T-helper 1 cell treated with Interleukin-12 subunit alpha and Interleukin-12 subunit beta and Interleukin-4 antibody, amounts not matched to agents 30 ng/mL and 1 ng/mL, for 36 hours (primary cell): ENCODE measurements around the gene GRB10. TPM values are rescaled to one million over a fixed set of nuclear protein-coding genes. Genes with fewer than 3 reads are reported as not detected.

Experiments used
- intact Hi-C: fragments of 100-400 bp; cut with micrococcal nuclease; formaldehyde crosslinking; loops from one replicate; pipeline ENCODE4 v1.15.1; 2024
- total RNA-seq: library from RNA; stranded (reverse); gene quantifications from 2 replicates; pipeline ENCODE4 v1.2.3, GENCODE V29; 2022

The GRB10 gene
- total RNA-seq, 1 donor from 2014 or later: 7.6 TPM

GRCh38 chr7:50745835-50746234 is 36.9 kb downstream of the GRB10 start:
- intact Hi-C loops: no loop called here

DNA sequence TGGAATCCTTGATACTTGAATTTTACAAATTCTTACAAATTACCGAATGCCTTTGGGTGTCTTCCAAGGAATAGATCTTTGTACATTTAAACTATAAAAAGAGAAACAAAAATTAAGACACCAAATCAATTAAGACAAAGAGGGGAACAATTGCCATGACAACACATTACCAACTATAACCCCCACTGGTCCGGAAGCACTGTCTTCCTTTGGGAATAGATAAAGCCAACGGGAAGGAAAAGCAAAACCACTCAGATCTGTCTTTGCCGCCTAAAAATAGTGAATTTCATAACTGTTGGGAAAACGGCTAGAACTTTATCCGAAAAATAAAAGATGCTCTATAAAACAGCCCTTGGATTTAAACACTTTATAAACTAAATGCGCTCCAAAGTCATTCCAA is 37.4 kb downstream of the GRB10 start:
- intact Hi-C loops: no loop called here

- intact Hi-C loops: loop anchor here (5.0 kb wide), 4 partner anchors 38 to 602 kb away; partner anchors contain the start of gene GRB10
Measured at GRCh38 chr7:50743893-50744292, 38.8 kb downstream of the GRB10 start.

GRCh38 chr7:50743016-50743415 is 39.7 kb downstream of the GRB10 start:
- intact Hi-C loops: loop anchor here (5.0 kb wide), 4 partner anchors 39 to 601 kb away; partner anchors contain the start of gene GRB10

DNA sequence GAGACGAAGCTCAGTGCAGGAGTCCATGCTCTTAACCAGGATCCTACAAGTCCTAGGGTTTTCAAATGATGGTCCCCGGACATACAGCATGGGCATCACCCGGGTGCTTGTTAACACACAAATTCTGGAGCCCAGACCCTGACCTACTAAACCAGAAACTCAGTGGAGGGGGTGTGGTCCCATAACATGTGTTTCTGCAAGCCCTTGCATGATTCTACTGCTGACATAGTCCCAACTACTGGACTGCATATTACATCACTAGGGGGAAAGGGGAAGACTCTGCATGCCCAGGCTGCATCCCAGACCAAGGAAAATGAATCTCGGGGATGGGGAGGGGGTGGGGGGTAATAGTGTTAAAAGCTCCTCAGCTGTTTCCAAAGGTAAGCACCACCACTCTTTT is 40.3 kb downstream of the GRB10 start:
- intact Hi-C loops: loop anchor here (5.0 kb wide), 4 partner anchors 40 to 600 kb away; partner anchors contain the start of gene GRB10

- intact Hi-C loops: loop anchor here (1.0 to 5.0 kb wide), 8 partner anchors 42 to 598 kb away; partner anchors contain the start of genes FIGNL1 and GRB10
Measured at GRCh38 chr7:50739744-50740435, 42.8 kb downstream of the GRB10 start.

GRCh38 chr7:50738932-50739331 is 43.8 kb downstream of the GRB10 start:
- intact Hi-C loops: loop anchor here (5.0 kb wide), 1 partner anchor 287 kb away; the partner anchor contains the start of gene FIGNL1

- intact Hi-C loops: loop anchor here (5.0 kb wide), 1 partner anchor 284 kb away; the partner anchor contains the start of gene FIGNL1
Measured at GRCh38 chr7:50735836-50736235, 46.9 kb downstream of the GRB10 start.

DNA sequence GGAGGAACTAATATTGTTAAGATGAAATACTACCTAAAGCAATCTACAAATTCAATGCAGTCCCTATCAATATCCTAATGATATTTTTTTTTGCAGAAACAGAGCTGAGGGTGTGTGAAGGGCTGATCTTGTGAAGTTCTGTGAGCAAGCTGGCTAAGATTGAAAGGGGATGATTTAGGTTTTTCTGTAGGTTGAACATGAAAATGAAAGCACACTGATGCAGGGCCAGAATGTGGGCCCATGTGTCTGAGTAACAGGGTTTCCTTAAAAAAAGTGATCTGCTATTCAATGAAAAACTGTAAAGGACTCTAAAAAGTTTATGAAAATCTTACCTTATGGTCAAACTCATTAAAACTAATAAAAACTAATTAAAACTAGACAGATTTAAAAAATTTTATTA is 47.4 kb downstream of the GRB10 start:
- intact Hi-C loops: loop anchor here (5.0 kb wide), 1 partner anchor 283 kb away; the partner anchor contains the start of gene FIGNL1

DNA sequence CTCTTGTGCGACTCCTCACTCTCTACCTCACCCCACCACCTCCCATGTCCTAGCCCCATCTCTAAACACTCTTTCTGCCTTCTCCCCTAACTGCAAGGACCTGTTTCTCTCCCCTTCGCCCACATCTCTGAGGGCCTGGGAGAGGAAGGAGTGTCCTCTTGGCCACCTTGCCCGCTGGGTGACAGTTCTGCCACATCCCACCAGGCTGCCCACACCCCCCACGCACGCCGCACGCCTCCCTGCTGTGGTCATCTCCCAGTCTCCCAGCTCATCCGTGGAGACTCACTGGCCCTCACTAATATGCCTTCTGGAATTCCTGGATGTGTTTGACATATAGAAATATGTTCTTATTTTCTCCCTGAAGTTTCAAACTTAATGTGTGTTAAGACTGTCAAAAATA is 48.5 kb downstream of the GRB10 start:
- intact Hi-C loops: no loop called here

GRCh38 chr7:50733552-50733951 is 49.1 kb downstream of the GRB10 start:
- intact Hi-C loops: no loop called here

- intact Hi-C loops: no loop called here
Measured at GRCh38 chr7:50731703-50732582, 50.8 kb downstream of the GRB10 start.

GRCh38 chr7:50730446-50731400 is 52.0 kb downstream of the GRB10 start:
- intact Hi-C loops: no loop called here

- intact Hi-C loops: no loop called here
Measured at GRCh38 chr7:50729962-50730361, 52.7 kb downstream of the GRB10 start.

DNA sequence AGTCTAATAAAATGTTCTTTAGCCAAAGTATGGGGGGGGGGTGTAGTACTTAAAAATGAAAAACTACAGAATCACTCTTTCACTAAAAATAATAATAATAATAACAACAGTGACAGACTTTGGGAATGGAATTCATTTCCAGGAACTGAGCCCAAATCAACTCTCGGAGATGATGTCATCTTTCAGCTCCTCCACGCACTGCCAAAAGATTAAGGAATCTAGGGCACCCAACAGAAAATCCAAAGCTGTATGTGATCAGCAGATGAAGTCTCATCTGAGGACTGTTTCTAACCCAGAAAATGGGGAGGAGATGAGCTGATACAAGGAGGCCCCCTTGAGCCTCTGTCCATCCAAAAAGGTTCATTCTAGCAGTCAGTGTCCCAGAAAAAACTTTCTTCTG is 54.5 kb downstream of the GRB10 start:
- intact Hi-C loops: no loop called here

DNA sequence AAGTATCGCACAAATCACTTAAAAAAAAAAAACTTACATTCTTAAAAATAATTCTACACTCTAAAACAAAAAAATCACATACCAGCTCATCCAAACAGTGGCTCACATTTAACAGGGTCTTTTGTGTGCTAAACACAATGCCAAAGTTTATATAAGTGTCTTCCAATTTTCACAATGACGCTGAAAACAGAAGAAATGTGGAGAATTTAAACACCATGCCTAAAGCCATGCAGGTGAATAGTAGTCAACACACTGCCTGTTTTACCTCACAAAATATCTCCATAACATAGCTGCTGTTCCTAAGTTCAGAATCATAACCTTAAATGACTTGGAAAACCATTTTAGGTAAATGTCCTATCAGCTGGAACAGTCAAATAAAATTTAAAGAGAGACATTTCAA is 55.0 kb downstream of the GRB10 start:
- intact Hi-C loops: no loop called here

- intact Hi-C loops: no loop called here
Measured at GRCh38 chr7:50727072-50727471, 55.6 kb downstream of the GRB10 start.

DNA sequence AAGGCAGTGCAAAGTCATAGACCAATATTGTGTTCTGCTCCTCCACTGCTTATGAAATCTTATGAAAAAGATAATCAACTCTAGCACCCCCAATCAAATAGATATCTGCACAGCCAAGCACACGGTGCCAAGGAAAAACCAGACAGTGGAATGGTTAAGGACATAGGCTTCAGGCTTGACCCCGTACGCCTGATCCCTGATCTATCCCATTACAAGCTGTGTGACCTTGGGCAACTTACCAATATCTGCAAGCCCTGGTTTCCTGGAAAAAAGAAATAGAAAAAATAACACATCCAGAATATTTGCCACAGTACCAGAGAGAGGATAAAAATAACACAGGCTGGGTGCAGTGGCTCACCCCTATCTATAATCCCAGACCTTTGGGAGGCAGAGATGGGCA is 56.9 kb downstream of the GRB10 start:
- intact Hi-C loops: no loop called here

GRCh38 chr7:50724526-50725520 is 57.9 kb downstream of the GRB10 start:
- intact Hi-C loops: no loop called here

- intact Hi-C loops: no loop called here
Measured at GRCh38 chr7:50723888-50724287, 58.8 kb downstream of the GRB10 start.
